ENCODE data around the gene ATP6V1D. TPM values are rescaled to one million over a fixed set of nuclear protein-coding genes. Genes with fewer than 3 reads are reported as not detected.

Gene ATP6V1D
- total RNA-seq, 1 donor from 2014 or later, result 29.1 TPM

- intact Hi-C loops (cut with micrococcal nuclease), result no loop called here
- no peak for DNase-seq (ENCODE audit: low spot score)
- H3K27me3 Mint-ChIP-seq (ENCODE audit: insufficient read depth), result peaks cover 2% of the 10 kb centered on the region
- H3K9me3 Mint-ChIP-seq, result no peaks in the 10 kb centered on the region
- no peak overlapping the region for H3K4me3 Mint-ChIP-seq
- H3K27ac Mint-ChIP-seq, result no peak overlapping the region
- H3K36me3 Mint-ChIP-seq (ENCODE audit: low read depth), result peaks cover 14% of the 10 kb centered on the region
- H3K4me1 Mint-ChIP-seq (ENCODE audit: low read depth), result peaks cover 11% of the 10 kb centered on the region
Observed at GRCh38 chr14:67389811-67390534, 30.4 kb upstream of the ATP6V1D start.

DNA sequence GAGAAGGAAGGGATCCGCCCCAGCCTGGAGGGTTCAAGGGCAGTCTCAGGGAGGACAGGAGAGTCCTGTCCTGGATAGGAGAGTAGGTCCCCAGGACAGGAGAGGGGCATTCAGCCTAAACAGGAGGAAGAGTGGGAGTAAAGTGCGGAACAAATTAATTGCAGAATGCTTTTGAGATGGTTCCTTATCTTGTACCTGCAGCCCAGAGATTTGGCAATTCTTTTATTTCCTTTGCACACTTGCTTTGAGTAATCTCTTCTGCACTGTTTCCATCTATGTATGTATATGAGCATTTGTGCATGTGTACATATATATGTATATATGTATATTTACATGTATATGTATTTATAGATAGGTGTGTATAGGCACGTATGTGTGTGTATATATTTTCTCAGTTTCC is 29.7 kb upstream of the ATP6V1D start:
- DNase-seq (ENCODE audit: low spot score), result no peak
- peaks cover 20% of the 10 kb centered on the region for H3K36me3 Mint-ChIP-seq (ENCODE audit: low read depth)
- intact Hi-C loops (cut with micrococcal nuclease), result no loop called here
- H3K27ac Mint-ChIP-seq, result no peak overlapping the region
- H3K4me1 Mint-ChIP-seq (ENCODE audit: low read depth), result peaks cover 11% of the 10 kb centered on the region
- H3K4me3 Mint-ChIP-seq, result no peak overlapping the region
- H3K9me3 Mint-ChIP-seq, result no peaks in the 10 kb centered on the region
- peaks cover 2% of the 10 kb centered on the region for H3K27me3 Mint-ChIP-seq (ENCODE audit: insufficient read depth)

DNA sequence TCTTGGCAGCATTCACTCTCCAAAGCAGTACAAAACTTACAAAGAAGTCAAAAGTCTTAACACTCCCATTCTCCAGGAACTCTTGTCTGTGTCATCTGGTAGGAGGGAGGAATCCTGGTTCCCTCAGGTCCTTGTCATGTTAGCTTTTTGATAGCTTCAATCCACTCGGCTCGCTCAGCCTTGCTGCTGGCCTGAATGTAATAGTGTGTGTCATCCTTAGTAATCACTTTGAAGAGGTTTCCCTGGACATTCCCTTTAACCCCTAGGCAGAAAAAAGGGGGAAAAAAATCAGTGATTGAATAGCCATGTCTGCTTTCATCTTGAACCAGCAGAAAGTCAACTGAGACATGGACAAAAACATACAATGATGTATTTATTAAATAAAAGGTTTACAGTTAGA is 27.6 kb upstream of the ATP6V1D start:
- no peak for DNase-seq (ENCODE audit: low spot score)
- Mint-ChIP-seq H3K27me3 (ENCODE audit: insufficient read depth) (peaks cover 2% of the 10 kb centered on the region), H3K4me1 (ENCODE audit: low read depth) (peaks cover 11% of the 10 kb centered on the region), H3K4me3 (no peak overlapping the region), H3K9me3 (no peaks in the 10 kb centered on the region), H3K27ac (no peak overlapping the region), H3K36me3 (ENCODE audit: low read depth) (peaks cover 35% of the 10 kb centered on the region)
- intact Hi-C loops (cut with micrococcal nuclease), result no loop called here

DNA sequence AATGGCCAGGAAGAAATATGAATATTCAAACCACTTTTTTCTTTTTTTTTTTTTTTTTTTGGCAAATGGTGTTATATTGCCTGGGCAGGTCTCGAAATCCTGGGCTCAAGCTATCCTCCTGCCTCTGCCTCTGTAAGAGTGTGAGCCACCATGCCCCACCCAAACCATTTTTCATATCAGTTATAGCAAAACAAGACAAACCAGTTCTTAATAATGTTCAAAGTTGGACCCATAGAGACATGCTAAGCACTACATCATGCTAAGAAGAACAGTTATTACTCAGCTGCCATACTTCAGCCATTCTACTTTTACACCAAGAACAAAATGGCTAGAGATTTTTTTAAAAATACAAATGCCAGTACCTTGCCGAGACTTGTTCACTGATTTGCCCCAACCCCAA is 26.0 kb upstream of the ATP6V1D start:
- DNase-seq (ENCODE audit: low spot score), result no peak
- H3K27me3 Mint-ChIP-seq (ENCODE audit: insufficient read depth), result no peaks in the 10 kb centered on the region
- intact Hi-C loops (cut with micrococcal nuclease), result no loop called here
- no peaks in the 10 kb centered on the region for H3K9me3 Mint-ChIP-seq
- H3K4me1 Mint-ChIP-seq (ENCODE audit: low read depth), result peaks cover 2% of the 10 kb centered on the region
- H3K27ac Mint-ChIP-seq, result no peak overlapping the region
- H3K36me3 Mint-ChIP-seq (ENCODE audit: low read depth), result peaks cover 46% of the 10 kb centered on the region
- H3K4me3 Mint-ChIP-seq, result no peak overlapping the region

DNA sequence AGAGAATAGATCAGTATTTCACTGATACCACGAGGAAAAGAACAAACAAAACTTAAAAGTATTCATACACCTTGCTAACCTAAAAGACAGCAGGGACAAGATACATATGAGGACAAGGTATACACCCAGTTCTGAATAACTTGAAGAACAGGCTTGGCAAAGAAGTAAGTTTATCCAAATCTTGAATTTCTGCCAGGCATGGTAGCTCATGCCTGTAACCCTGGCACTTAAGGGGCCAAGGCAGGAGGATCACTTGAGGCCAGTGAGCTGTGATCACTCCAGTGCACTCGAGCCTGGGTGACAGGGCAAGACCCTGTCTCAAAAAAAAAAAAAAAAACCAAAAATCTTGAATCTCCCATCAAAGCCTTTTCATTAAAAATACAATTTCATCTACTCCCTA is 25.5 kb upstream of the ATP6V1D start:
- Mint-ChIP-seq H3K27me3 (ENCODE audit: insufficient read depth) (no peaks in the 10 kb centered on the region), H3K4me3 (no peak overlapping the region), H3K9me3 (no peaks in the 10 kb centered on the region), H3K4me1 (ENCODE audit: low read depth) (no peaks in the 10 kb centered on the region), H3K27ac (no peak overlapping the region), H3K36me3 (ENCODE audit: low read depth) (peaks cover 49% of the 10 kb centered on the region)
- no peak for DNase-seq (ENCODE audit: low spot score)
- intact Hi-C loops (cut with micrococcal nuclease), result no loop called here

- H3K4me1 Mint-ChIP-seq (ENCODE audit: low read depth), result peaks cover 25% of the 10 kb centered on the region
- H3K27me3 Mint-ChIP-seq (ENCODE audit: insufficient read depth), result peaks cover 1% of the 10 kb centered on the region
- no peaks in the 10 kb centered on the region for H3K9me3 Mint-ChIP-seq
- DNase-seq (ENCODE audit: low spot score), result no peak
- H3K27ac Mint-ChIP-seq, result no peak overlapping the region
- no peak overlapping the region for H3K4me3 Mint-ChIP-seq
- intact Hi-C loops (cut with micrococcal nuclease), result no loop called here
- peaks cover 69% of the 10 kb centered on the region for H3K36me3 Mint-ChIP-seq (ENCODE audit: low read depth)
Observed at GRCh38 chr14:67377916-67378315, 18.3 kb upstream of the ATP6V1D start.

DNA sequence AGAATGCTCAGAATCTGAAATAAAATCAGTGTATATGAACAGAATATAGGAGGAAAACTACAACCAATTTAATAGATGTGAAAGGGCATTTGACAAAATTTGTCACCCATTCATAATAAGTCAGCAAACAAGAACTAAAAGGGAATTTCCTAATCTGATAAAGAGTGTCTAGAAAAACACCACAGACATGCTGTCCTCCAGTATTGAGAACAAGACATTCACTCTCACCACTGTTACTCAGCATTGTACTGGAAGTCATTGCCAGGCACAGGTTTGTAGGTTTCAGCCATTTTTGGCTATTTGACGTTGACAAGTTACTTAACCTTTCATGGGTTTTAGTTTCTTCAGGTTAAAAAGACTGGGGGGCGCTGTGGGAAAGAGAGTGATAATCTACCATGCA is 13.7 kb upstream of the ATP6V1D start:
- Mint-ChIP-seq H3K4me1 (ENCODE audit: low read depth) (peaks cover 40% of the 10 kb centered on the region), H3K36me3 (ENCODE audit: low read depth) (peaks cover 54% of the 10 kb centered on the region), H3K4me3 (no peak overlapping the region), H3K9me3 (no peaks in the 10 kb centered on the region), H3K27ac (peak overlapping the region; percentile 14), H3K27me3 (ENCODE audit: insufficient read depth) (no peaks in the 10 kb centered on the region)
- no peak for DNase-seq (ENCODE audit: low spot score)
- intact Hi-C loops (cut with micrococcal nuclease), result loop anchor here (1.0 to 5.0 kb wide), 2 partner anchors 13 to 324 kb away; partner anchors contain the start of genes EIF2S1 and RDH11

DNA sequence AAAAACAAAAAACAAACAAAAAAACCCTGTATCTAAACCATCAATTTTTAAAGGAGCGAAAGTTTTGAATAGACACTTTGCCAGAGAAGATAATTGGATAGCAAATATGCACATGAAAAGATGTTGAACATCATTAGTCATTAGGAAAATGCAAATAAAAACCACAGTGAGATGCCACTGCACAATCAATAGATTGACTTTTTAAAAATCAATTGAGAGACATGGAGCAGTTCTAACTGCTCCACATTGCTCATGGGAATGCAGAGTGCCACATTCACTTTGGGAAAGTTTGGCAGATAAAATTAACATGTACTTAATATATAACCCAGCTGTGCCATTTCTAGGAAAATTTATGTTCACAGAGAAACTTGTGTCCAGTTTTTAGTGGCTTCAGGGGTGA is 13.2 kb upstream of the ATP6V1D start:
- Mint-ChIP-seq H3K4me3 (no peak overlapping the region), H3K4me1 (ENCODE audit: low read depth) (peaks cover 40% of the 10 kb centered on the region), H3K9me3 (no peaks in the 10 kb centered on the region), H3K27ac (peak overlapping the region; percentile 14), H3K36me3 (ENCODE audit: low read depth) (peaks cover 54% of the 10 kb centered on the region), H3K27me3 (ENCODE audit: insufficient read depth) (no peaks in the 10 kb centered on the region)
- DNase-seq (ENCODE audit: low spot score), result no peak
- intact Hi-C loops (cut with micrococcal nuclease), result loop anchor here (1.0 to 5.0 kb wide), 2 partner anchors 13 to 324 kb away; partner anchors contain the start of genes EIF2S1 and RDH11

- Mint-ChIP-seq H3K4me1 (ENCODE audit: low read depth) (peaks cover 35% of the 10 kb centered on the region), H3K36me3 (ENCODE audit: low read depth) (peaks cover 48% of the 10 kb centered on the region), H3K9me3 (no peaks in the 10 kb centered on the region), H3K4me3 (no peak overlapping the region), H3K27ac (no peak overlapping the region), H3K27me3 (ENCODE audit: insufficient read depth) (no peaks in the 10 kb centered on the region)
- DNase-seq (ENCODE audit: low spot score), result no peak
- intact Hi-C loops (cut with micrococcal nuclease), result loop anchor here (5.0 kb wide), 1 partner anchor 326 kb away; the partner anchor contains the start of gene RDH11
Observed at GRCh38 chr14:67371247-67372148, 11.9 kb upstream of the ATP6V1D start.

GRCh38 chr14:67370830-67371229 is 11.2 kb upstream of the ATP6V1D start:
- intact Hi-C loops (cut with micrococcal nuclease), result loop anchor here (5.0 kb wide), 1 partner anchor 326 kb away; the partner anchor contains the start of gene RDH11
- H3K27ac Mint-ChIP-seq, result peak overlapping the region; percentile 38
- H3K4me3 Mint-ChIP-seq, result no peak overlapping the region
- DNase-seq (ENCODE audit: low spot score), result no peak
- H3K9me3 Mint-ChIP-seq, result no peaks in the 10 kb centered on the region
- peaks cover 47% of the 10 kb centered on the region for H3K36me3 Mint-ChIP-seq (ENCODE audit: low read depth)
- peaks cover 38% of the 10 kb centered on the region for H3K4me1 Mint-ChIP-seq (ENCODE audit: low read depth)
- H3K27me3 Mint-ChIP-seq (ENCODE audit: insufficient read depth), result no peaks in the 10 kb centered on the region

GRCh38 chr14:67365476-67365875 is 5.9 kb upstream of the ATP6V1D start:
- Mint-ChIP-seq H3K27me3 (ENCODE audit: insufficient read depth) (no peaks in the 10 kb centered on the region), H3K36me3 (ENCODE audit: low read depth) (peaks cover 49% of the 10 kb centered on the region), H3K4me3 (no peak overlapping the region), H3K4me1 (ENCODE audit: low read depth) (peaks cover 52% of the 10 kb centered on the region), H3K9me3 (no peaks in the 10 kb centered on the region), H3K27ac (no peak overlapping the region)
- DNase-seq (ENCODE audit: low spot score), result no peak
- intact Hi-C loops (cut with micrococcal nuclease), result no loop called here

GRCh38 chr14:67360470-67361206 is 1.0 kb upstream of the ATP6V1D start:
- intact Hi-C loops (cut with micrococcal nuclease), result loop anchor here (1.0 to 2.0 kb wide), 7 partner anchors 13 to 852 kb away; partner anchors contain the start of genes GPHN, PIGH, VTI1B and ZFYVE26
- peaks cover 35% of the 10 kb centered on the region for H3K36me3 Mint-ChIP-seq (ENCODE audit: low read depth)
- H3K4me1 Mint-ChIP-seq (ENCODE audit: low read depth), result peaks cover 83% of the 10 kb centered on the region
- H3K4me3 Mint-ChIP-seq, result peak overlapping the region; percentile 92
- no peaks in the 10 kb centered on the region for H3K27me3 Mint-ChIP-seq (ENCODE audit: insufficient read depth)
- peak overlapping the region; percentile 97 for H3K27ac Mint-ChIP-seq
- no peak for DNase-seq (ENCODE audit: low spot score)
- H3K9me3 Mint-ChIP-seq, result no peaks in the 10 kb centered on the region

All from activated T-helper 1 cell treated with anti-CD3 and anti-CD28 coated beads, Interleukin-12 subunit alpha, Interleukin-12 subunit beta, Interleukin-2, Interleukin-4 antibody, amounts not matched to agents 30 ng/mL and 10 ng/mL and 1 ng/mL, durations not matched to agents 14 hours and 24 hours and 36 hours (primary cell).